Testis (tissue), 2 donors: ENCODE data around the gene CFAP97.

ENCODE experiments used
- CTCF ChIP-seq, 3 experiments: fragments of 450-650 bp in 2 of 3; fragments of 200-600 bp in 1 of 3; sonication (generic) in 1 of 3; IDR thresholded peaks; one replicate each; pipeline ENCODE4 v1.5.1; 2016 to 2019; ENCODE audit warnings: antibody characterized with exemption in 3 of 3, mild to moderate bottlenecking in 2 of 3, moderate library complexity in 1 of 3
- POLR2A ChIP-seq: fragments of 450-650 bp; IDR thresholded peaks from one replicate; pipeline ENCODE4 v1.6.1; 2017; ENCODE audit warnings: antibody characterized with exemption, mild to moderate bottlenecking, moderate library complexity

- TF ChIP-seq CTCF (IDR thresholded peaks at IDR 0.05) (no peak), POLR2A (no peak)
These were observed 36.6 kb downstream of the CFAP97 start for GRCh38 chr4:185167234-185167633.
